ENCODE data around the gene MECP2.

DNA sequence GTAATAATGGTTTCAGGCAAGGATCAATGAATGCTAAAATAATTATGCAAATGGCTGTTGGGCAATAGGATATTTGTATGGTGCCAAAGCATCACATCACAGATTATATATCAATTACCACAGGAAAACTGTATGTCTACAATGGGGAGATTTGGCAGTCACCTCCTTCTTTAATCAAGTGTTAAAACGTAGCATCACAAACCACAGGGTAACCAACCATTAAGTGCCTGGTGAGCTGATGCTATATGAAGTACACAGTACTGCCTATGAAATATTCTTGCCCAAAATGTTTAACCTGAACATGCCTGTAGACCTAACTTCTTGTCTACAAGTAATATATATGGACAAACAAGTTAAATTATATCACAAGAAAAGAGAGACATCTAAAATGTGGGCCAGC lies 25.3 kb downstream of the MECP2 start:
- TF ChIP-seq, protein P1, sequence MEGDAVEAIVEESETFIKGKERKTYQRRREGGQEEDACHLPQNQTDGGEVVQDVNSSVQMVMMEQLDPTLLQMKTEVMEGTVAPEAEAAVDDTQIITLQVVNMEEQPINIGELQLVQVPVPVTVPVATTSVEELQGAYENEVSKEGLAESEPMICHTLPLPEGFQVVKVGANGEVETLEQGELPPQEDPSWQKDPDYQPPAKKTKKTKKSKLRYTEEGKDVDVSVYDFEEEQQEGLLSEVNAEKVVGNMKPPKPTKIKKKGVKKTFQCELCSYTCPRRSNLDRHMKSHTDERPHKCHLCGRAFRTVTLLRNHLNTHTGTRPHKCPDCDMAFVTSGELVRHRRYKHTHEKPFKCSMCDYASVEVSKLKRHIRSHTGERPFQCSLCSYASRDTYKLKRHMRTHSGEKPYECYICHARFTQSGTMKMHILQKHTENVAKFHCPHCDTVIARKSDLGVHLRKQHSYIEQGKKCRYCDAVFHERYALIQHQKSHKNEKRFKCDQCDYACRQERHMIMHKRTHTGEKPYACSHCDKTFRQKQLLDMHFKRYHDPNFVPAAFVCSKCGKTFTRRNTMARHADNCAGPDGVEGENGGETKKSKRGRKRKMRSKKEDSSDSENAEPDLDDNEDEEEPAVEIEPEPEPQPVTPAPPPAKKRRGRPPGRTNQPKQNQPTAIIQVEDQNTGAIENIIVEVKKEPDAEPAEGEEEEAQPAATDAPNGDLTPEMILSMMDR (IDR thresholded peaks at IDR 0.05; ENCODE audit: poor library complexity): no peak
- no peak for TF ChIP-seq EZH2phosphoT487 (IDR thresholded peaks at IDR 0.05; ENCODE audit: low read depth, severe bottlenecking, unreplicated experiment)
- no peak for TF ChIP-seq EZH2 (IDR thresholded peaks at IDR 0.05; ENCODE audit: borderline replicate concordance)

Measured in hepatocyte (in vitro differentiated cells).